ENCODE data around the gene NOTO.

DNA sequence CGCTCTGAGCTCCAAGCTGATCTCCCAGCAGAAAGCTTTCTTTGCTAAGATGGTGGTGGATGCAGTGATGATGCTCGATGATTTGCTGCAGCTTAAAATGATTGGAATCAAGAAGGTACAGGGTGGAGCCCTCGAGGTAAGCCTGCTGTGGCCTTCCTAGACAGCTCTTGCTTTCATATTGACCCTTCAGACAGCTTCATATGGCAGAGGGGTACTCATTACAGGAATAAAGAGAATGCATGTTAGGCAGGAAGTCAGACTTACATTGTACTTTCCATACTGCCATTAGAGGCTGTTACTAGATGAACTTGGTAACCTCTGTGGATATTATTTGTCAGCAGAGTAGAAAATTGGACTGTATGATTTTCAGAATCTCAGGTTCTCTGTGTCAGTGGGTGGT lies 42.2 kb downstream of the NOTO start:
- TF ChIP-seq CTCF (tag by site-specific recombination; IDR thresholded peaks at IDR 0.05) (no peak), ZFP3 (tag by site-specific recombination; IDR thresholded peaks at IDR 0.05; ENCODE audit: low read depth) (no peak), SETDB1 (IDR thresholded peaks at IDR 0.05; ENCODE audit: insufficient read length, low read length) (no peak), ZNF157 (tag by site-specific recombination; IDR thresholded peaks at IDR 0.05) (no peak), ZNF248 (tag by site-specific recombination; IDR thresholded peaks at IDR 0.05) (no peak), ZNF670 (tag by site-specific recombination; IDR thresholded peaks at IDR 0.05; ENCODE audit: low read depth) (no peak), ZSCAN30 (tag by site-specific recombination; IDR thresholded peaks at IDR 0.05) (no peak), ZBTB17 (tag by site-specific recombination; IDR thresholded peaks at IDR 0.05) (no peak), SP2 (tag by site-specific recombination; IDR thresholded peaks at IDR 0.05) (no peak), KLF10 (tag by site-specific recombination; IDR thresholded peaks at IDR 0.05) (no peak), ZEB2 (tag by site-specific recombination; IDR thresholded peaks at IDR 0.05) (no peak), YY1 (tag by site-specific recombination; IDR thresholded peaks at IDR 0.05) (no peak), ZNF138 (tag by site-specific recombination; IDR thresholded peaks at IDR 0.05; ENCODE audit: borderline replicate concordance) (no peak)

Measured in HEK293 (cell line).